GM12892 (cell line): Measurements from ENCODE around the gene DEFB124.

ENCODE experiments used
- POLR2A ChIP-seq: IDR thresholded peaks from 2 replicates; pipeline ENCODE4 v1.6.1; 2011; ENCODE audit warnings: low read depth, low read length, control low read depth
- POLR2AphosphoS5 ChIP-seq: IDR thresholded peaks from 2 replicates; pipeline ENCODE4 v1.6.1; 2011; ENCODE audit warnings: low read depth, low read length, control low read depth
- TAF1 ChIP-seq: IDR thresholded peaks from 2 replicates; pipeline ENCODE4 v1.6.1; 2011; ENCODE audit warnings: low read depth, mild to moderate bottlenecking, control low read depth, low read length, borderline replicate concordance

GRCh38 chr20:31446084-31446819 is 28.7 kb downstream of the DEFB124 start:
- no peak for TF ChIP-seq POLR2A
- TF ChIP-seq POLR2AphosphoS5, result no peak
- TF ChIP-seq TAF1, result no peak
